Activated naive CD4-positive, alpha-beta T cell treated with anti-CD3 and anti-CD28 coated beads, Interleukin-2, amount 10 ng/mL, durations not matched to agents 7 days and 5 days (primary cell): ENCODE measurements around the gene SEC14L1.
"Not testable (repeated sequence)": the region's sequence is repeated elsewhere in the genome, so short reads cannot be mapped to it uniquely, and the experiment has no call there.

ENCODE experiments used
- CTCF ChIA-PET: fragments of 350-600 bp; sonication (Branson Sonifier 250); formaldehyde crosslinking; loops from one replicate; lab custom pipeline; 2021; ENCODE audit warnings: antibody characterized with exemption; lab: Charles Lee
- DNase-seq: peaks from one replicate; pipeline ENCODE4 v3.0.0-alpha.2; 2020
- H3K27ac Mint-ChIP-seq: one replicate; pipeline ENCODE4 v1.8.0; 2021; ENCODE audit warnings: mild to moderate bottlenecking, moderate library complexity, mixed read lengths
- H3K27me3 Mint-ChIP-seq: one replicate; pipeline ENCODE4 v1.8.0; 2021; ENCODE audit warnings: mild to moderate bottlenecking, mixed read lengths
- H3K36me3 Mint-ChIP-seq: one replicate; pipeline ENCODE4 v1.8.0; 2021; ENCODE audit warnings: mixed read lengths
- H3K4me1 Mint-ChIP-seq: one replicate; pipeline ENCODE4 v1.8.0; 2021; ENCODE audit warnings: mixed read lengths
- H3K4me3 Mint-ChIP-seq: one replicate; pipeline ENCODE4 v1.8.0; 2021; ENCODE audit warnings: mild to moderate bottlenecking, moderate library complexity, mixed read lengths
- H3K9me3 Mint-ChIP-seq: one replicate; pipeline ENCODE4 v1.8.0; 2021; ENCODE audit warnings: mixed read lengths

SEC14L1 gene

GRCh38 chr17:77140878-77141767, at the start of gene SEC14L1:
TSS of gene SEC14L1 (plus strand) at chr17:77140969. CDS start at chr17:77143597, 2,628 bp downstream.
- CTCF ChIA-PET = interaction anchor here (1.4 to 2.4 kb wide), 3 partner anchors 11 to 54 kb away, joined by 4 to 7 read pairs (median 7); no protein-coding TSS in a partner anchor
- Mint-ChIP-seq H3K27me3 (peaks cover 1% of the 10 kb centered on the region), H3K36me3 (peaks cover 64% of the 10 kb centered on the region), H3K9me3 (peaks cover 22% of the 10 kb centered on the region), H3K27ac (peak within 1 kb of the TSS; percentile 95), H3K4me3 (peak within 1 kb of the TSS; percentile 90), H3K4me1 (peaks cover 74% of the 10 kb centered on the region)
- DNase-seq = peak; percentile 53

GRCh38 chr17:77092025-77092424, 48.7 kb upstream of the SEC14L1 start:
- Mint-ChIP-seq H3K27me3 (no peaks in the 10 kb centered on the region), H3K4me3 (peak overlapping the region; percentile 7), H3K36me3 (peaks cover 42% of the 10 kb centered on the region), H3K27ac (no peak overlapping the region), H3K4me1 (peaks cover 60% of the 10 kb centered on the region), H3K9me3 (no peaks in the 10 kb centered on the region)
- CTCF ChIA-PET = no interaction called here
- DNase-seq = no peak

- Mint-ChIP-seq H3K9me3 (no peaks in the 10 kb centered on the region), H3K36me3 (peaks cover 39% of the 10 kb centered on the region), H3K4me3 (no peak overlapping the region), H3K27ac (peak overlapping the region; percentile 69), H3K4me1 (peaks cover 51% of the 10 kb centered on the region), H3K27me3 (no peaks in the 10 kb centered on the region)
- CTCF ChIA-PET = interaction anchor here (0.9 to 1.3 kb wide), 2 partner anchors 140 to 152 kb away, joined by 3 to 4 read pairs; no protein-coding TSS in a partner anchor
- DNase-seq = no peak
Observed at GRCh38 chr17:77095461-77095860, 45.3 kb upstream of the SEC14L1 start.

- CTCF ChIA-PET = interaction anchor here (1.3 kb wide), 1 partner anchor 139 kb away, joined by 4 read pairs; no protein-coding TSS in a partner anchor
- H3K27me3 Mint-ChIP-seq = no peaks in the 10 kb centered on the region
- no peak overlapping the region for H3K4me3 Mint-ChIP-seq
- H3K4me1 Mint-ChIP-seq = peaks cover 39% of the 10 kb centered on the region
- no peaks in the 10 kb centered on the region for H3K9me3 Mint-ChIP-seq
- H3K36me3 Mint-ChIP-seq = peaks cover 37% of the 10 kb centered on the region
- no peak for DNase-seq
- peak overlapping the region; percentile 34 for H3K27ac Mint-ChIP-seq
Observed at GRCh38 chr17:77096570-77097214, 44.1 kb upstream of the SEC14L1 start.

- CTCF ChIA-PET = interaction anchor here (1.4 kb wide), 1 partner anchor 137 kb away, joined by 3 read pairs; no protein-coding TSS in a partner anchor
- Mint-ChIP-seq H3K4me1 (peaks cover 33% of the 10 kb centered on the region), H3K9me3 (no peaks in the 10 kb centered on the region), H3K4me3 (no peak overlapping the region), H3K27ac (peak overlapping the region; percentile 42), H3K36me3 (peaks cover 30% of the 10 kb centered on the region), H3K27me3 (no peaks in the 10 kb centered on the region)
- DNase-seq = no peak
Observed at GRCh38 chr17:77097631-77098180, 43.1 kb upstream of the SEC14L1 start.

- Mint-ChIP-seq H3K27ac (peak overlapping the region; percentile 11), H3K4me1 (peaks cover 30% of the 10 kb centered on the region), H3K4me3 (no peak overlapping the region), H3K36me3 (peaks cover 24% of the 10 kb centered on the region), H3K27me3 (no peaks in the 10 kb centered on the region), H3K9me3 (no peaks in the 10 kb centered on the region)
- CTCF ChIA-PET = interaction anchor here (0.8 to 1.4 kb wide), 3 partner anchors 9 to 136 kb away, joined by 3 to 4 read pairs (median 3); no protein-coding TSS in a partner anchor
- no peak for DNase-seq
Observed at GRCh38 chr17:77098884-77099545, 41.8 kb upstream of the SEC14L1 start.

- H3K27ac Mint-ChIP-seq = no peak overlapping the region
- peaks cover 28% of the 10 kb centered on the region for H3K4me1 Mint-ChIP-seq
- H3K27me3 Mint-ChIP-seq = no peaks in the 10 kb centered on the region
- DNase-seq = no peak
- peaks cover 20% of the 10 kb centered on the region for H3K36me3 Mint-ChIP-seq
- no peak overlapping the region for H3K4me3 Mint-ChIP-seq
- CTCF ChIA-PET = no interaction called here
- no peaks in the 10 kb centered on the region for H3K9me3 Mint-ChIP-seq
Observed at GRCh38 chr17:77099997-77100396, 40.8 kb upstream of the SEC14L1 start.

GRCh38 chr17:77101521-77102410, 39.0 kb upstream of the SEC14L1 start:
- DNase-seq = no peak
- no peak overlapping the region for H3K4me3 Mint-ChIP-seq
- no peak overlapping the region for H3K27ac Mint-ChIP-seq
- CTCF ChIA-PET = no interaction called here
- no peaks in the 10 kb centered on the region for H3K27me3 Mint-ChIP-seq
- H3K9me3 Mint-ChIP-seq = no peaks in the 10 kb centered on the region
- peaks cover 19% of the 10 kb centered on the region for H3K36me3 Mint-ChIP-seq
- peaks cover 28% of the 10 kb centered on the region for H3K4me1 Mint-ChIP-seq

- CTCF ChIA-PET, H3K9me3 Mint-ChIP-seq, DNase-seq, H3K27me3 Mint-ChIP-seq, H3K4me3 Mint-ChIP-seq, H3K27ac Mint-ChIP-seq: not testable (repeated sequence)
- H3K4me1 Mint-ChIP-seq = peaks cover 24% of the 10 kb centered on the region
- H3K36me3 Mint-ChIP-seq = peaks cover 19% of the 10 kb centered on the region
Observed at GRCh38 chr17:77102411-77103134, 38.2 kb upstream of the SEC14L1 start.

GRCh38 chr17:77105706-77106105, 35.1 kb upstream of the SEC14L1 start:
- H3K27ac Mint-ChIP-seq = no peak overlapping the region
- H3K27me3 Mint-ChIP-seq = no peaks in the 10 kb centered on the region
- H3K4me3 Mint-ChIP-seq = no peak overlapping the region
- H3K9me3 Mint-ChIP-seq = no peaks in the 10 kb centered on the region
- H3K36me3 Mint-ChIP-seq = peaks cover 11% of the 10 kb centered on the region
- no peak for DNase-seq
- CTCF ChIA-PET = no interaction called here
- peaks cover 23% of the 10 kb centered on the region for H3K4me1 Mint-ChIP-seq

- H3K9me3 Mint-ChIP-seq = no peaks in the 10 kb centered on the region
- CTCF ChIA-PET = no interaction called here
- H3K27me3 Mint-ChIP-seq = no peaks in the 10 kb centered on the region
- H3K27ac Mint-ChIP-seq = no peak overlapping the region
- H3K4me1 Mint-ChIP-seq = peaks cover 31% of the 10 kb centered on the region
- no peak overlapping the region for H3K4me3 Mint-ChIP-seq
- peaks cover 7% of the 10 kb centered on the region for H3K36me3 Mint-ChIP-seq
- no peak for DNase-seq
Observed at GRCh38 chr17:77106874-77107358, 33.9 kb upstream of the SEC14L1 start.

GRCh38 chr17:77107506-77108433, 33.0 kb upstream of the SEC14L1 start:
- Mint-ChIP-seq H3K27me3 (no peaks in the 10 kb centered on the region), H3K4me1 (peaks cover 31% of the 10 kb centered on the region), H3K36me3 (peaks cover 7% of the 10 kb centered on the region), H3K9me3 (no peaks in the 10 kb centered on the region), H3K4me3 (no peak overlapping the region), H3K27ac (no peak overlapping the region)
- no peak for DNase-seq
- CTCF ChIA-PET = no interaction called here
